Caki2 (cell line): Measurements from ENCODE around the gene SLC7A8. TPM values are rescaled to one million over a fixed set of nuclear protein-coding genes. Genes with fewer than 3 reads are reported as not detected.

Experiments
- DNase-seq: peaks from one replicate; pipeline ENCODE4 v3.0.0-alpha.2; 2015; ENCODE audit warnings: low read depth
- in situ Hi-C: cut with HindIII; loops from 2 replicates; pipeline ENCODE4 v1.10.0; 2016; ENCODE audit warnings: low sequenced_read_pairs, low pct_unique_long_range_greater_than_20kb, mixed read lengths
- total RNA-seq: library from RNA; depleted of rRNA; stranded (reverse); fragments of >200 nt; shearing (Covaris generic); gene quantifications from 2 replicates; pipeline ENCODE4 v1.2.3, GENCODE V29; 2014; ENCODE audit warnings: low replicate concordance

Gene SLC7A8
- total RNA-seq, 1 experiment from 2014 or later: not detected

GRCh38 chr14:23164250-23164649 is 19.2 kb downstream of the SLC7A8 start:
- DNase-seq: no peak
- in situ Hi-C loops: no loop called here

GRCh38 chr14:23163830-23164229 is 19.6 kb downstream of the SLC7A8 start:
- in situ Hi-C loops: no loop called here
- no peak for DNase-seq

GRCh38 chr14:23162800-23163199 is 20.7 kb downstream of the SLC7A8 start:
- no peak for DNase-seq
- in situ Hi-C loops: no loop called here

- in situ Hi-C loops: no loop called here
These were observed 21.5 kb downstream of the SLC7A8 start for GRCh38 chr14:23162005-23162404.

GRCh38 chr14:23160924-23161522 is 22.4 kb downstream of the SLC7A8 start:
- in situ Hi-C loops: no loop called here
- peak; percentile 23 for DNase-seq

More at GRCh38 chr14:23162005-23162404, 21.5 kb downstream of the SLC7A8 start:
- no peak for DNase-seq

- in situ Hi-C loops: no loop called here
- DNase-seq: no peak
These were observed 23.9 kb downstream of the SLC7A8 start for GRCh38 chr14:23159532-23159931.

- DNase-seq: no peak
- in situ Hi-C loops: no loop called here
These were observed 24.7 kb downstream of the SLC7A8 start for GRCh38 chr14:23158779-23159178.

- peak; percentile 23 for DNase-seq
- in situ Hi-C loops: no loop called here
These were observed 28.4 kb downstream of the SLC7A8 start for GRCh38 chr14:23154964-23155587.

GRCh38 chr14:23153851-23154796 is 29.3 kb downstream of the SLC7A8 start:
- DNase-seq: no peak
- in situ Hi-C loops: no loop called here

- in situ Hi-C loops: no loop called here
- no peak for DNase-seq
These were observed 32.1 kb downstream of the SLC7A8 start for GRCh38 chr14:23151342-23151741.

- in situ Hi-C loops: no loop called here
These were observed 33.7 kb downstream of the SLC7A8 start for GRCh38 chr14:23149745-23150144.

GRCh38 chr14:23148591-23149249 is 34.7 kb downstream of the SLC7A8 start:
- in situ Hi-C loops: no loop called here
- no peak for DNase-seq

More at GRCh38 chr14:23149745-23150144, 33.7 kb downstream of the SLC7A8 start:
- DNase-seq: no peak

- DNase-seq: no peak
- in situ Hi-C loops: no loop called here
These were observed 35.8 kb downstream of the SLC7A8 start for GRCh38 chr14:23147676-23148075.

- DNase-seq: no peak
- in situ Hi-C loops: no loop called here
These were observed 36.5 kb downstream of the SLC7A8 start for GRCh38 chr14:23146980-23147379.

- in situ Hi-C loops: no loop called here
- DNase-seq: no peak
These were observed 37.0 kb downstream of the SLC7A8 start for GRCh38 chr14:23146351-23146910.

GRCh38 chr14:23145794-23146350 is 37.6 kb downstream of the SLC7A8 start:
- no peak for DNase-seq
- in situ Hi-C loops: no loop called here

GRCh38 chr14:23143911-23144310 is 39.5 kb downstream of the SLC7A8 start:
- no peak for DNase-seq
- in situ Hi-C loops: no loop called here

GRCh38 chr14:23142826-23143225 is 40.6 kb downstream of the SLC7A8 start:
- in situ Hi-C loops: no loop called here
- no peak for DNase-seq
